Smooth muscle cell (in vitro differentiated cells): Measurements from ENCODE around the gene HUS1. TPM values are rescaled to one million over a fixed set of nuclear protein-coding genes. Genes with fewer than 3 reads are reported as not detected.

Source experiments
- DNase-seq: peaks from one replicate; lab custom pipeline; 2025; ENCODE audit not compliant: unreplicated experiment; lab: John Stamatoyannopoulos, UW
- H2AFZ ChIP-seq: fragments of 200-600 bp; sonication (generic); 2 replicates; pipeline ENCODE4 v1.6.0; 2016; ENCODE audit warnings: antibody characterized with exemption, low read depth, mild to moderate bottlenecking
- H3F3A ChIP-seq: fragments of 200-600 bp; sonication (generic); 2 replicates; pipeline ENCODE4 v1.6.0; 2017; ENCODE audit warnings: antibody characterized with exemption, low read depth
- H3K27ac ChIP-seq: fragments of 200-600 bp; sonication (generic); 2 replicates; pipeline ENCODE4 v1.5.1; 2016; ENCODE audit warnings: low read depth, mild to moderate bottlenecking
- H3K27me3 ChIP-seq: fragments of 200-600 bp; sonication (generic); 2 replicates; pipeline ENCODE4 v1.6.1; 2016; ENCODE audit warnings: low read depth, mild to moderate bottlenecking
- H3K36me3 ChIP-seq: fragments of 200-600 bp; sonication (generic); 2 replicates; pipeline ENCODE4 v1.5.1; 2016; ENCODE audit warnings: low read depth
- H3K4me1 ChIP-seq: fragments of 200-600 bp; sonication (generic); 2 replicates; pipeline ENCODE4 v1.5.1; 2016; ENCODE audit warnings: low read depth
- H3K4me2 ChIP-seq: fragments of 200-600 bp; sonication (generic); 2 replicates; pipeline ENCODE4 v1.6.0; 2016; ENCODE audit warnings: mild to moderate bottlenecking
- H3K4me3 ChIP-seq: fragments of 200-600 bp; sonication (generic); 2 replicates; pipeline ENCODE4 v1.5.1; 2016; ENCODE audit warnings: mild to moderate bottlenecking
- H3K79me2 ChIP-seq: fragments of 200-600 bp; sonication (generic); 2 replicates; pipeline ENCODE4 v1.6.0; 2016; ENCODE audit warnings: low read depth, mild to moderate bottlenecking
- H3K9ac ChIP-seq: fragments of 200-600 bp; sonication (generic); 2 replicates; pipeline ENCODE4 v1.6.0; 2016; ENCODE audit warnings: low read depth
- H3K9me3 ChIP-seq: fragments of 200-600 bp; sonication (generic); replicated peaks from 2 replicates; pipeline ENCODE4 v1.5.1; 2016; ENCODE audit warnings: low read depth
- H4K20me1 ChIP-seq: fragments of 200-600 bp; sonication (generic); 2 replicates; pipeline ENCODE4 v1.6.0; 2016; ENCODE audit warnings: low read depth
- CTCF ChIP-seq: fragments of 200-600 bp; sonication (generic); IDR thresholded peaks from 2 replicates; pipeline ENCODE4 v1.5.1; 2017; ENCODE audit warnings: borderline replicate concordance, mild to moderate bottlenecking, antibody characterized with exemption; ENCODE audit not compliant: insufficient read depth, poor library complexity, severe bottlenecking
- WGBS: methylation state at CpG from one replicate; pipeline ENCODE4 v1.1.7; 2016; ENCODE audit warnings: low lambda C conversion rate; 5-methylcytosine and 5-hydroxymethylcytosine counted together
- polyA plus RNA-seq: library from polyadenylated mRNA; unstranded; fragments of >200 nt; fragmentation: Nextera tagmentation; extraction: Ambion mirVana; gene quantifications from 2 replicates; pipeline ENCODE4 v1.2.1, GENCODE V29; 2016
- total RNA-seq: library from RNA; depleted of rRNA; stranded (reverse); fragments of >200 nt; gene quantifications from 2 replicates; pipeline ENCODE4 v1.2.3, GENCODE V29; 2014

Gene HUS1
- total and polyA plus RNA-seq, 2 experiments from 2014 or later = 13.2 to 35.8 TPM

- no peaks in the 10 kb centered on the region for H3K27me3 ChIP-seq
- 79% methylated on average over 7 of the region's 7 CpGs for WGBS
- H3F3A ChIP-seq = no peaks in the 10 kb centered on the region
Measured at GRCh38 chr7:47948141-47948790, 31.1 kb downstream of the HUS1 start, which contains the start of gene PKD1L1. Gene PKD1L1 (minus strand): TSS chr7:47948466. CDS start chr7:47948440, 26 bp downstream.

GRCh38 chr7:47947355-47947749 is 32.1 kb downstream of the HUS1 start:
- WGBS = 96% methylated on average over 7 of the region's 7 CpGs
- Histone ChIP-seq H3K9me3 (no peaks in the 10 kb centered on the region), H3K27ac (no peak overlapping the region), H3K4me3 (no peak overlapping the region), H3K79me2 (no peaks in the 10 kb centered on the region), H3K36me3 (no peaks in the 10 kb centered on the region), H2AFZ (no peak overlapping the region), H3F3A (no peaks in the 10 kb centered on the region), H3K4me1 (no peaks in the 10 kb centered on the region), H4K20me1 (no peaks in the 10 kb centered on the region), H3K27me3 (no peaks in the 10 kb centered on the region), H3K4me2 (no peak overlapping the region), H3K9ac (no peak overlapping the region)
- no peak for TF ChIP-seq CTCF
- no peak for DNase-seq

More at GRCh38 chr7:47948141-47948790, 31.1 kb downstream of the HUS1 start, which contains the start of gene PKD1L1:
- Histone ChIP-seq H4K20me1 (no peaks in the 10 kb centered on the region), H3K9me3 (no peaks in the 10 kb centered on the region), H3K27ac (no peak within 1 kb of the TSS), H3K4me2 (no peak within 1 kb of the TSS), H2AFZ (no peak within 1 kb of the TSS), H3K36me3 (no peaks in the 10 kb centered on the region), H3K4me3 (no peak within 1 kb of the TSS), H3K9ac (no peak within 1 kb of the TSS), H3K4me1 (no peaks in the 10 kb centered on the region), H3K79me2 (no peaks in the 10 kb centered on the region)
- DNase-seq = no peak
- TF ChIP-seq CTCF = no peak

- no peak for DNase-seq
- Histone ChIP-seq H3K79me2 (no peaks in the 10 kb centered on the region), H2AFZ (no peak overlapping the region), H3K4me1 (peaks cover 4% of the 10 kb centered on the region), H3K4me3 (no peak overlapping the region), H3K4me2 (no peak overlapping the region), H4K20me1 (no peaks in the 10 kb centered on the region), H3K27ac (no peak overlapping the region), H3K9ac (no peak overlapping the region), H3K27me3 (no peaks in the 10 kb centered on the region), H3F3A (no peaks in the 10 kb centered on the region), H3K9me3 (no peaks in the 10 kb centered on the region), H3K36me3 (no peaks in the 10 kb centered on the region)
- TF ChIP-seq CTCF = no peak
- 84% methylated on average over 7 of the region's 7 CpGs for WGBS
Measured at GRCh38 chr7:47946581-47947354, 32.6 kb downstream of the HUS1 start.
